ENCODE results near the gene SLC38A3. TPM values are rescaled to one million over a fixed set of nuclear protein-coding genes. Genes with fewer than 3 reads are reported as not detected.
A peak's percentile ranks its signal among the peaks of the same experiment; 100 is the strongest.
"Not testable (repeated sequence)": the region's sequence is repeated elsewhere in the genome, so short reads cannot be mapped to it uniquely, and the experiment has no call there.

SLC38A3 gene
- total and polyA plus RNA-seq, 9 of the 15 experiments (the other 6 are each of a cell fraction or from before 2014, with no cell fraction given), result 0.09 to 0.38 (median 0.16) TPM; not detected in 6

GRCh38 chr3:50262200-50262599 is 57.1 kb downstream of the SLC38A3 start:
- H3K4me2 ChIP-seq (ENCODE audit: insufficient read depth, low read length); H3K9me3 ChIP-seq (replicated peaks; ENCODE audit: control insufficient read depth, insufficient read depth, low read depth, low read length); H3K9ac ChIP-seq (ENCODE audit: insufficient read depth in 1 of 2, low read depth in 2 of 2, low read length in 2 of 2); H3K9me1 ChIP-seq (ENCODE audit: control insufficient read depth, insufficient read depth, low read length); in situ Hi-C loops (cut with MboI); H3K79me2 ChIP-seq (ENCODE audit: control insufficient read depth, insufficient read depth, low read length); H3K36me3 ChIP-seq (ENCODE audit: control insufficient read depth, insufficient read depth, low read length); ATAC-seq; BruUV-seq (replicated peaks); H2AFZ ChIP-seq (ENCODE audit: low read depth, low read length); FAIRE-seq; H3K27me3 ChIP-seq (ENCODE audit: control insufficient read depth in 2 of 2, insufficient read depth in 2 of 2, low read length in 2 of 2); H3K27ac ChIP-seq (ENCODE audit: extremely low read depth, low read depth, low read length); H3K4me3 ChIP-seq; CTCF ChIA-PET (ENCODE audit: low intra/inter-chr PET ratio); intact Hi-C loops (cut with micrococcal nuclease); DNase-seq (ENCODE audit: extremely low read depth in 1 of 4, low spot score in 3 of 4); H4K20me1 ChIP-seq (replicated peaks; ENCODE audit: control insufficient read depth, insufficient read depth, low read length): not testable (repeated sequence)
- peak; percentile 78 for TF ChIP-seq ZNF121 (CRISPR knock-in tag; conservative IDR thresholded peaks at IDR 0.05)
- POLR2A ChIA-PET, result interaction anchor here (0.9 to 1.4 kb wide), 3 partner anchors 15 to 58 kb away, joined by 3 to 4 read pairs (median 3); no protein-coding TSS in a partner anchor
- H3K4me1 ChIP-seq (replicated peaks in 1 of 2; ENCODE audit: control insufficient read depth in 2 of 2, insufficient read depth in 2 of 2, low read length in 2 of 2), result peaks cover 6 to 44% of the 10 kb centered on the region in 2 experiments; a peak in 4 of 5 replicates
- WGBS (ENCODE audit: insufficient coverage, low coverage, missing lambda C conversion rate), result 82% methylated on average over 4 of the region's 4 CpGs

- FAIRE-seq, result no peak
- no peaks in the 10 kb centered on the region for H3K27me3 ChIP-seq (ENCODE audit: control insufficient read depth in 2 of 2, insufficient read depth in 2 of 2, low read length in 2 of 2)
- no peak overlapping the region for H3K4me3 ChIP-seq
- H3K9me1 ChIP-seq (ENCODE audit: control insufficient read depth, insufficient read depth, low read length), result no peaks in the 10 kb centered on the region
- WGBS (ENCODE audit: insufficient coverage, low coverage, missing lambda C conversion rate), result 63% methylated on average over 3 of the region's 7 CpGs
- H3K9ac ChIP-seq (ENCODE audit: insufficient read depth in 1 of 2, low read depth in 2 of 2, low read length in 2 of 2), result no peak overlapping the region
- in situ Hi-C loops (cut with MboI), result no loop called here
- ChIA-PET CTCF (ENCODE audit: low intra/inter-chr PET ratio) (no interaction called here), POLR2A (interaction anchor here (0.6 to 1.5 kb wide), 3 partner anchors 28 to 304 kb away, joined by 3 to 4 read pairs (median 3); no protein-coding TSS in a partner anchor)
- peaks cover 3% of the 10 kb centered on the region; the same call in 1 of the 3 replicates for H3K79me2 ChIP-seq (ENCODE audit: control insufficient read depth, insufficient read depth, low read length)
- TF ChIP-seq, protein P1, sequence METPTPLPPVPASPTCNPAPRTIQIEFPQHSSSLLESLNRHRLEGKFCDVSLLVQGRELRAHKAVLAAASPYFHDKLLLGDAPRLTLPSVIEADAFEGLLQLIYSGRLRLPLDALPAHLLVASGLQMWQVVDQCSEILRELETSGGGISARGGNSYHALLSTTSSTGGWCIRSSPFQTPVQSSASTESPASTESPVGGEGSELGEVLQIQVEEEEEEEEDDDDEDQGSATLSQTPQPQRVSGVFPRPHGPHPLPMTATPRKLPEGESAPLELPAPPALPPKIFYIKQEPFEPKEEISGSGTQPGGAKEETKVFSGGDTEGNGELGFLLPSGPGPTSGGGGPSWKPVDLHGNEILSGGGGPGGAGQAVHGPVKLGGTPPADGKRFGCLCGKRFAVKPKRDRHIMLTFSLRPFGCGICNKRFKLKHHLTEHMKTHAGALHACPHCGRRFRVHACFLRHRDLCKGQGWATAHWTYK (CRISPR knock-in tag; IDR thresholded peaks at IDR 0.05), result no peak
- TF ChIP-seq ZNF263 (CRISPR knock-in tag; IDR thresholded peaks at IDR 0.05; ENCODE audit: borderline replicate concordance) (no peak), POLR3A (IDR thresholded peaks at IDR 0.05; ENCODE audit: borderline replicate concordance, extremely low read depth, insufficient read depth, insufficient read length) (no peak), ATF1 (CRISPR knock-in tag; IDR thresholded peaks at IDR 0.05) (no peak), ATF1 (tag; IDR thresholded peaks at IDR 0.05) (no peak), THRAP3 (IDR thresholded peaks at IDR 0.05; ENCODE audit: borderline replicate concordance) (no peak), ZNF740 (CRISPR knock-in tag; IDR thresholded peaks at IDR 0.05) (no peak), ZNF740 (tag; IDR thresholded peaks at IDR 0.05) (no peak), OTX1 (CRISPR knock-in tag; IDR thresholded peaks at IDR 0.05) (no peak), ZNF707 (CRISPR knock-in tag; conservative IDR thresholded peaks at IDR 0.05) (no peak), POU5F1 (IDR thresholded peaks at IDR 0.05; ENCODE audit: borderline replicate concordance, low read depth, low read length, partially characterized antibody) (no peak)
- H3K4me2 ChIP-seq (ENCODE audit: insufficient read depth, low read length), result no peak overlapping the region
- 0 out of 2 replicates have a peak, but pooled peaks cover under 1% of the 10 kb centered on the region for H3K9me3 ChIP-seq (replicated peaks; ENCODE audit: control insufficient read depth, insufficient read depth, low read depth, low read length)
- no peak for ATAC-seq
- H3K36me3 ChIP-seq (ENCODE audit: control insufficient read depth, insufficient read depth, low read length), result peaks cover 6% of the 10 kb centered on the region; the same call in 1 of the 3 replicates
- H4K20me1 ChIP-seq (replicated peaks; ENCODE audit: control insufficient read depth, insufficient read depth, low read length), result no peaks in the 10 kb centered on the region
- intact Hi-C loops (cut with micrococcal nuclease), result no loop called here
- H2AFZ ChIP-seq (ENCODE audit: low read depth, low read length), result no peak overlapping the region
- BruUV-seq (replicated peaks), result no TSS peak
- H3K27ac ChIP-seq (ENCODE audit: extremely low read depth, low read depth, low read length), result no peak overlapping the region
- DNase-seq (ENCODE audit: extremely low read depth in 1 of 4, low spot score in 3 of 4), result no peak
- H3K4me1 ChIP-seq (replicated peaks in 1 of 2; ENCODE audit: control insufficient read depth in 2 of 2, insufficient read depth in 2 of 2, low read length in 2 of 2), result peaks cover 6 to 50% of the 10 kb centered on the region in 2 experiments; a peak in 4 of 5 replicates
Observed at GRCh38 chr3:50262778-50263177, 57.7 kb downstream of the SLC38A3 start.

Data from K562 (cell line).